C4-2B (cell line): ENCODE data around the gene NAA80.

Experiments
- H3K27ac ChIP-seq: fragments of 450-650 bp; 2 replicates; pipeline ENCODE4 v1.5.1; 2017
- CTCF ChIP-seq: fragments of 450-650 bp; conservative IDR thresholded peaks from 2 replicates; pipeline ENCODE4 v1.5.1; 2017; ENCODE audit warnings: mild to moderate bottlenecking
- ZFX ChIP-seq: fragments of 450-650 bp; IDR thresholded peaks from 2 replicates; pipeline ENCODE4 v1.6.1; 2017

NAA80 gene

DNA sequence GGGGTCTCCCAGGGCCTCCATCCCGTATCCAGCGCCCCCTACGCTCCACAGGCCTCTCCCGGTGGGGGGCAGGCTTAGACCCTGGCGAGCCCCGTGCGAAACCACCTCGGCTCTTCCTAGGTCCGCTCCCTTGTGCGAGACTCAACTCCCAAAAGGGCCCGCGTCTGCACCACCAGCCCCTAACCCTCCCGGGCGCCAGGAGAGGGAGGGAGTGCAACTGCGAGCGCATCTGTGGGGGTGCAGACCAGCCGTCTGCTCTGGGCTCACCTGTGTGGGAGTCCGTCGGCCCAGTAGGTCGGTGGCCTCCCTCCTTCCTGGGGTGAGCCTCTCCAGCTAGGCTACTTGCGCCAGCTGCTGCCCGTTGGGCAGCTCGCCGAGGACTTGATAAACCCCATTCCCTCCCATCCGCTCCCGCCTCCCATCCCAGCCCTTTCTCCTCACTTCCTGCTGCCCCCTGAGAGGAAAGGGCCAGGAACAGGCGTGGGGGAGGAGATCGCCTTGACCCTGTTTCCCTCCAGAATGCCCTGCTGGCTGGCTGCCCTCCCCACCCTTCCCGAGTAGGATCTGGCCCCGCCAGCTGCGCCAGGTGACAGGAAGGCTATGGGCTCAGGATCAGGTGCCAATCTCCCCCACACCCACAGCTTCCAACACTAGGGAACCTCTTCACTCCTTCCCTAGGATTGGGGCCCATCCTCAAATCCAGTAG is 23.3 kb upstream of the NAA80 start, which contains the start of gene HYAL2:
HYAL2 (minus strand) TSS at position 360 of the 706 bp plus-strand sequence. CDS start 2,256 bp downstream, outside the sequence.
- peak within 1 kb of the TSS; percentile 90 for H3K27ac ChIP-seq

DNA sequence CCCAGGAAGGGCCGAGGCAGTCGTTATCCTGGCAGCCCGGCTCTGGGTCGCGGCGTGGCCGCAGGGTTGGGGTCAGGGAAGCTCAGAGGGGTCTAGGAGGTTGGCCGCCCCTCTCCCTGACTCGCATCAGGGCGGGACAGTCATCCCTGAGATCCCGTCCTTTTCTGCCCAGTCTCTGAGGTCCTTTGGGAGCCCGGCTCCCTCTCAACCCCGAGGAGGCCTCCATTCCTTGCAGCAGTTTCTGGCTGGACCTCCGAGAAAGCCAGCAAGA is 22.8 kb upstream of the NAA80 start:
- peak overlapping the region; percentile 90 for H3K27ac ChIP-seq
- no peak for TF ChIP-seq CTCF
- TF ChIP-seq ZFX: no peak

More for the DNA sequence above, 23.3 kb upstream of the NAA80 start, which contains the start of gene HYAL2:
- no peak for TF ChIP-seq ZFX
- no peak for TF ChIP-seq CTCF

DNA sequence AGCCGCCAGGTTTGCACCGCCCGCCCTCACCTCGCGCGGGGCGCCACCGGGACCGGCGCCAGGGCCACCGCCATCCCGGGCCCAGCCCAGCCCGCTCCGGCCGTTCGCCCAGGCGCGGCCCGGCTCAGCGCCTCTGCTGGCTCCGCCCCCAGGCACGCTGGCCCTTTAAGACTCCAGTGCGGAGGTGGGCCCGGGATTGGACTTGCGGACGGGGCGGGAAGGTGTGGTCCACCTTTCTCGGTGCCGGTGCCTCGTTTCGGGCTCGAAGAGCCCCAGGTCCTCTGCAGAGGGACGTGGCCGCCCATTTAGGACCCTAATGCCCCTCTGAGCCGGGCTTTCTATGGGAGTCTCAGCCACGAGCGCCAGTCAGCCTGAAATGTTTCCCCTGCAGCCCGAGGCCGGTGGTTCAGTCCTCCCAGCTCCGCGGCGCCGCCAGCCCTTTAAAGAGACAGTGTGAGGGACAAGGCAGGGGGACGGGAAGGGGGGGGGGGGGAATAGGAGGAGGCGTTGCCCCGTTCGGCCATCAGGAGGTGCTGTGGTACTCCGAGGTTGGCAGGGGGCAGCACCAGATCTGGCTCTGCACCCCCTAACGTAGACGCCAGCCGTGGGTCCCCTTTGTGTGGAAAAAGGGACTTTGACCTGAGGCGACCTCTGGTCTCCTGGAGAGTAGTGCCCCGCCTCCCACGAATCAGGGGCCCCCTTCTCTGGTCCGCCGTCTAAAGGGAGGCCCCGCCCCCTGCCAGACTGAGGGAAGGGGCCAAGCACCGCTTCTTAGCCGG is 22.3 kb upstream of the NAA80 start:
- peak overlapping the region; percentile 90 for H3K27ac ChIP-seq

GRCh38 chr3:50320853-50321335 is 21.7 kb upstream of the NAA80 start:
- TF ChIP-seq CTCF: no peak
- TF ChIP-seq ZFX: no peak
- peak overlapping the region; percentile 90 for H3K27ac ChIP-seq

More for the DNA sequence above, 22.3 kb upstream of the NAA80 start:
- TF ChIP-seq ZFX (peak; percentile 63; the same call in 1 of the 2 replicates), CTCF (peak; percentile 65)

GRCh38 chr3:50319894-50320625 is 20.9 kb upstream of the NAA80 start:
- TF ChIP-seq ZFX: no peak
- no peak for TF ChIP-seq CTCF
- peak overlapping the region; percentile 90 for H3K27ac ChIP-seq

DNA sequence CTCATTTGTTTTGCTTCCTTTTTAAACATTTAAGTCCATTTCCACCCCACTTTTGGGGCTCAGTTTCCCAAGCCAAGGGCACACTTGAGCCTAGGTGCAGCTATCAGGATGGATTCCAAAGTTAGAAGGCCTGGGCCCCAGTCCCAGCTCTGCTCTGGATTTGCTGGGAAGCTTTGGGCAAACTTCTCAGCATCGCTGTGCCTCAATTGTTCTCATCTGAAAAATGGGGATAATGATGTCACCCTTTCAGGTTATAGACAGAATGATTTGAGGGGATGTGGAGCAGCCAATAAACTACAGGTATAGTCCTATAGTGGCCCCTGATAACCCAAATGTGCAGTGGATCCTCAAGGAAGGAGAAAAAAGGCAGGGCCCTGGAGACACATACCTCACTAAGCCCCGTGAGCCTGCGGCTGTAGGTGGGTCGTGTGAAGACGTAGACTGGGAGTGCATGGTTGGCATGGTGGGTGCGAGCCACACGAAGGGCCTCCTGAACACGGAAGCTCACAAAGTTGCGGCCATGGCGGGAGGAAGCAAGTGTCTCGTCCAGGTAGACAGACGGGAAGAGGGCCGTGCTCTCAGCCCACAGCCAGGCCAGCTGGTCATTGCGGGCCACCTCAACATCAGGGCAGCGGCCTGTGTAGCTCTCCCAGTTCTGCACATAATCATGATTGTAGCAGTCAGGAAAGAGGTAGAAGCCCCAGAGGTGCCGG is 20.1 kb upstream of the NAA80 start:
- H3K27ac ChIP-seq: no peak overlapping the region; the same call in 1 of the 2 replicates
- TF ChIP-seq ZFX: no peak
- no peak for TF ChIP-seq CTCF
